Fibroblast of lung (primary cell): ENCODE data around the gene EFCAB8. TPM values are rescaled to one million over a fixed set of nuclear protein-coding genes. Genes with fewer than 3 reads are reported as not detected.
A peak's percentile ranks its signal among the peaks of the same experiment; 100 is the strongest.

Experiments
- DNase-seq, 2 donors: peaks; one replicate each; pipeline versions ENCODE4 v3.0.0 to v3.0.0-alpha.2; 2010; ENCODE audit warnings: low read depth in 2 of 2
- H2AFZ ChIP-seq: 2 replicates; pipeline ENCODE4 v1.5.1; 2012; ENCODE audit warnings: low read length, control low read depth, inconsistent platforms
- H3K27ac ChIP-seq: 2 replicates; pipeline ENCODE4 v1.5.1; 2011; ENCODE audit warnings: low read length, control low read depth; ENCODE audit not compliant: insufficient read depth
- H3K27me3 ChIP-seq: 2 replicates; pipeline ENCODE4 v1.5.1; 2011; ENCODE audit warnings: mild to moderate bottlenecking, low read length; ENCODE audit not compliant: control insufficient read depth, insufficient read depth
- H3K36me3 ChIP-seq: 2 replicates; pipeline ENCODE4 v1.5.1; 2011; ENCODE audit warnings: low read length; ENCODE audit not compliant: control insufficient read depth, insufficient read depth
- H3K4me1 ChIP-seq: 2 replicates; pipeline ENCODE4 v1.5.1; 2011; ENCODE audit warnings: low read length; ENCODE audit not compliant: control insufficient read depth, insufficient read depth; ENCODE audit errors: extremely low read depth
- H3K4me2 ChIP-seq: 2 replicates; pipeline ENCODE4 v1.5.1; 2011; ENCODE audit warnings: low read length, control low read depth; ENCODE audit not compliant: insufficient read depth; ENCODE audit errors: extremely low read depth
- H3K4me3 ChIP-seq, 4 experiments: fragments of 200-600 bp in 1 of 4; sonication (generic) in 1 of 4; replicated peaks in 1 of 4; 2 replicates each; pipeline ENCODE4 v1.5.1; 2011 to 2016; ENCODE audit warnings: low read length in 4 of 4, low read depth in 3 of 4, mild to moderate bottlenecking in 3 of 4, control low read depth in 2 of 4, inconsistent platforms in 1 of 4, mixed read lengths in 1 of 4; ENCODE audit not compliant: insufficient read depth in 1 of 4; ENCODE audit errors: control extremely low read depth in 1 of 4
- H3K79me2 ChIP-seq: 2 replicates; pipeline ENCODE4 v1.5.1; 2012; ENCODE audit warnings: mild to moderate bottlenecking, low read length, inconsistent platforms; ENCODE audit not compliant: control insufficient read depth, insufficient read depth
- H3K9ac ChIP-seq: 2 replicates; pipeline ENCODE4 v1.5.1; 2011; ENCODE audit warnings: mild to moderate bottlenecking, low read length, control low read depth; ENCODE audit not compliant: insufficient read depth
- H3K9me3 ChIP-seq: 2 replicates; pipeline ENCODE4 v1.5.1; 2012; ENCODE audit warnings: low read depth, low read length; ENCODE audit not compliant: control insufficient read depth, insufficient read depth
- H4K20me1 ChIP-seq: 2 replicates; pipeline ENCODE4 v1.5.1; 2011; ENCODE audit warnings: low read length; ENCODE audit not compliant: control insufficient read depth, insufficient read depth; ENCODE audit errors: extremely low read depth
- CTCF ChIP-seq, 2 donors: IDR thresholded peaks in 1 of 2; conservative IDR thresholded peaks in 1 of 2; 1 replicate in 1 of 2; 2 replicates in 1 of 2; pipeline ENCODE4 v1.5.1; 2011 to 2012; ENCODE audit warnings: low read length in 2 of 2, control low read depth in 1 of 2, inconsistent platforms in 1 of 2, low read depth in 1 of 2, mild to moderate bottlenecking in 1 of 2
- EZH2 ChIP-seq: IDR thresholded peaks from 2 replicates; pipeline ENCODE4 v1.5.1; 2012; ENCODE audit warnings: low read length, control low read depth, mild to moderate bottlenecking; ENCODE audit errors: missing control alignments
- polyA plus RNA-seq, 2 donors: library from polyadenylated mRNA; depleted of rRNA in 1 of 2; stranded (reverse) in 1 of 2; unstranded in 1 of 2; fragments of >200 nt; gene quantifications; 2 replicates each; pipeline ENCODE4 v1.2.1, GENCODE V29; 2011 to 2012; ENCODE audit warnings: missing spikeins in 1 of 2
- total RNA-seq: library from RNA; depleted of rRNA; stranded (reverse); fragments of >200 nt; gene quantifications from 2 replicates; pipeline ENCODE4 v1.2.1, GENCODE V29; 2014

EFCAB8 gene
- total and polyA plus RNA-seq, 2 donors (not counting 1 experiment from before 2014, with no cell fraction given): under 0.01 TPM; not detected in 1

DNA sequence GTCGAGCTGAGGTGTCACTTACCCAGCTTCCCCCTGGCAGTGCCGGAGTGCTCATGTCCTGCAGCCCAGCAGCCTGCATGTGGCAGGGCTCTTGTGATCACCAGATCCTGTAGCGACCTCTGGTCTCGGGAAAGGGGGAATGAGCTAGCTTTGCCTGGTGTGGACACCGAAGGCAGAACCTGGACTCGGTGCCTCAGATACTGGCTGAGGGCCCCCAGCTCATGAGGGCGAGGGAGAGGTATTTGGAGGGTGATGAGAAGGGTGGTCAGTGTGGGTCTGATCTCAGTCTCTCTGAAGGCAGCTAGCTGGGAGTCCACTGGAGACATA lies 119.2 kb downstream of the EFCAB8 start:
- Histone ChIP-seq H3K4me2 (no peak overlapping the region), H3K36me3 (no peaks in the 10 kb centered on the region), H4K20me1 (no peaks in the 10 kb centered on the region), H2AFZ (no peak overlapping the region), H3K9ac (no peak overlapping the region), H3K79me2 (no peaks in the 10 kb centered on the region), H3K4me1 (no peaks in the 10 kb centered on the region), H3K9me3 (no peaks in the 10 kb centered on the region), H3K27me3 (no peaks in the 10 kb centered on the region), H3K4me3 (no peak overlapping the region), H3K27ac (no peak overlapping the region)
- TF ChIP-seq CTCF (conservative IDR thresholded peaks at IDR 0.05 in 1 of 2, IDR thresholded peaks at IDR 0.05 in 1 of 2; ENCODE audit: low read depth in 1 of 2, low read length in 2 of 2) (no peak), EZH2 (no peak)
- DNase-seq: no peak

- H3K27me3 ChIP-seq: no peaks in the 10 kb centered on the region
- H3K4me3 ChIP-seq: no peak overlapping the region
- H3K4me2 ChIP-seq: no peak overlapping the region
- no peaks in the 10 kb centered on the region for H3K36me3 ChIP-seq
- H3K9me3 ChIP-seq: no peaks in the 10 kb centered on the region
- H3K9ac ChIP-seq: no peak overlapping the region
- H3K4me1 ChIP-seq: no peaks in the 10 kb centered on the region
- H3K27ac ChIP-seq: no peak overlapping the region
- no peak overlapping the region for H2AFZ ChIP-seq
- DNase-seq: no peak
- H4K20me1 ChIP-seq: no peaks in the 10 kb centered on the region
- no peak for TF ChIP-seq EZH2
- no peak for TF ChIP-seq CTCF (conservative IDR thresholded peaks at IDR 0.05 in 1 of 2, IDR thresholded peaks at IDR 0.05 in 1 of 2; ENCODE audit: low read depth in 1 of 2, low read length in 2 of 2)
- no peaks in the 10 kb centered on the region for H3K79me2 ChIP-seq
Measured at GRCh38 chr20:32979201-32979998, 120.7 kb downstream of the EFCAB8 start.

DNA sequence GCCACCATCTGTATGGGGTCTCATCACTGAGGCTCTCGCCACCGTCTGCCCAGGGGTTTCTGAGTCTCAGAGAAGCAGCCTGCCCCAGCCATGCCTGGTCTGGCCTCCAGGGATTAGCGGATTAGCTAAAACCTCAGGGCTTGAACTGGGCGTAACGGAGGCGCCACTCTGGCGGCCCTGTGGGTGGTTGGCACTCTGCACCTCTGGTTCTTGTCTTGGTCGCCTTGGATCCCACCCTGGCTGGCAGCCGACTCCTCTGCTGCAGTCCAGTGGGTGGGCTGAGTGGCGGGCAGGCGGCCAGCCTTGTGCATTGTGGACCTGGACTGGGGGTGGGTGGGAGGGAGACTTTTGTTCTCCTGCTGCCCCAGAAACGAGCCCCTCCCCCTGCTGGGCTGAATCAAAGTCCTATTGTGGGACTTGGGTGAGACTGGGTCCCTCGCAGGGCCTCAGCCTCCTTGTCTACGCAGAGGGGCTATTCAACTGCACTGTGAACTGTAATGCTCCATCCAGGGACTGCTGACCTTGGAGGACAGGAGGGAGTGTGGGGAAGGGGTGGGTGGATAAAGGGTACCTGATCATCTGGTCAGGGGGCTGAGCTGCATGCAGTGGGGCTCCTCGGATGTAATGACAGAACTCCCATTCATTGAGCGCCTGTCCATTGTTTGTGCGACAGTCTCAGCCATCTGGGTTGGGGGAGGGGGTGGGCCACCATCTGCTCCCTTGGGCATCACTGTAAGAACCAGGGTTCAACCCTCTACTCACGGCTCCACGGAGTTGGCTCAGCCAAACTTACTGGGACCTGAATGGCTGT lies 121.6 kb downstream of the EFCAB8 start:
- no peaks in the 10 kb centered on the region for H3K9me3 ChIP-seq
- peak in 1 of 2 donors; percentile 4 for DNase-seq
- H3K9ac ChIP-seq: no peak overlapping the region
- no peaks in the 10 kb centered on the region for H3K27me3 ChIP-seq
- no peaks in the 10 kb centered on the region for H3K36me3 ChIP-seq
- no peaks in the 10 kb centered on the region for H3K79me2 ChIP-seq
- no peak overlapping the region for H2AFZ ChIP-seq
- H3K4me1 ChIP-seq: no peaks in the 10 kb centered on the region
- H3K27ac ChIP-seq: no peak overlapping the region
- no peaks in the 10 kb centered on the region for H4K20me1 ChIP-seq
- H3K4me2 ChIP-seq: no peak overlapping the region
- H3K4me3 ChIP-seq: no peak overlapping the region
- TF ChIP-seq CTCF (conservative IDR thresholded peaks at IDR 0.05 in 1 of 2, IDR thresholded peaks at IDR 0.05 in 1 of 2; ENCODE audit: low read depth in 1 of 2, low read length in 2 of 2): no peak
- TF ChIP-seq EZH2: no peak
